OCI-LY3 (cell line): ENCODE results near the gene EVI2B.

Source experiments
- CTCF ChIP-seq: fragments of 200-600, 300-600 bp; sonication (generic); IDR thresholded peaks from 2 replicates; pipeline ENCODE4 v1.5.1; 2014; ENCODE audit warnings: antibody characterized with exemption, low read length, low read depth
- EZH2phosphoT487 ChIP-seq: fragments of 200-600 bp; shearing (Covaris generic); IDR thresholded peaks from 2 replicates; pipeline ENCODE4 v1.6.1; 2018; ENCODE audit warnings: antibody characterized with exemption, mixed run types, low read depth

- TF ChIP-seq CTCF (no peak), EZH2phosphoT487 (no peak)
Measured at GRCh38 chr17:31260151-31260550, 53.7 kb downstream of the EVI2B start.
